ENCODE data around the gene PNMA8A.

DNA sequence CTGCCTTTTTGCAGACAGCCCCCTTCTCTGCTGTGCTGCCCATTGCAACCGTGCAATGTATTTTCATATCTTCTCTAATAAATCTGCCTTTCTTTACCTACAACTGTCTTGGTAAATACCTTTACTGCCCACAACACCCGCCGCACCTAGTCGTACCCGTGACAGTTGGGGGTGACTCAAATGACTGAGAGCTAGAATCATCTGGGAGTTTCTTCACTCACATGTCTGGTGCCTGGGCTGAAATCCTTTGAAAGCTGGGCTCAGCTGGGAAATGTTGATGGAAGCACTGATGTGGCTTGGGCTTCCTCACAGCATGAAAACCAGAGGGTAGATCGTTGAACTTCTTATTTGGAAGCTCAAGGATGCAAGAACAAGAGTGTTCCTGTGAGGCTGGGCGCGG is 2.8 kb upstream of the PNMA8A start:
- TF ChIP-seq CTCF (IDR thresholded peaks at IDR 0.05): no peak
- TF ChIP-seq POLR2A (IDR thresholded peaks at IDR 0.05): no peak

Measured in thyroid gland (tissue), 4 donors.